GM18868 (cell line): ENCODE measurements around the gene ORM2.

Experiments
- ATAC-seq: cut with Tn5 transposase; IDR thresholded peaks from one replicate; pipeline ENCODE4 v1.9.1; 2021; ENCODE audit warnings: mild to moderate bottlenecking, moderate library complexity; ENCODE audit not compliant: unreplicated experiment

Gene ORM2

DNA sequence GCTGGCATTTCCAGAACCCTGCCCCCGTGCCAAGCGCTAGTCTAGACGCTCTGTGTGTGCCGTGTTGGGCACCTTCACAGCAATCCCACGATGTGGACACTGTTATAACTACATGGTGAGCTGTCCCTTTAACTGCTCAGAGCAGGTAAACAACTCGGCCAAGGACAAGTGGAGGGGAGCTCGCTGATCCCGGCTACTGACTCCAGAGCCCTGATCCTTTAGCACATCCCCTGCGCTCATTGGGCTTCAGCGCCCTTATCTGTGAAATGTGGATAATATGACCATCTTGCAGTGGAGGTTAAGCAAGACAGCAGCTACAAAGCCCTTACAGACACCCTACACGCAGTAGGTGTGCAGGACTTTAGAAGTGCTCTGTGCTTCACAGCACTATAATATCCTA is 16.5 kb downstream of the ORM2 start:
- no peak for ATAC-seq

DNA sequence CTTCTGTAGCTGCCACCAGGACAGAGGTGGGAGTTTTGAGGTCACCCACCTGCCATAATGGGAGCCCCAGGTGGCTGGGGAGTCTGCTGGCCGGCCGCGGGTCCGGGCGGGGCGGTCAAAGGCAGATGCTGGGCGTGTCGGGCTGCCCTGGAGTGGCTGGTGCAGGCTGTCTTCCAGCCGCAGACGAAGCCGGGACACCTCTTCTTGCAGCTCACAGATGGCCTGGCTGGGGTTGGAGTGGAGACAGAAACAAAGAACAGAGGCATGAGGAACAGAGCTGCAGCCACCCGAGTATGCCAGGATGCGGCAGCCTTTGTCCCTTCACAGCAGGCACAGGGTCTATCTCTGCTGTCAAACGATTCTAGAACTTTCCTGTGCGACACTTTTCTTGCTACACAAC is 18.0 kb downstream of the ORM2 start:
- ATAC-seq = no peak

DNA sequence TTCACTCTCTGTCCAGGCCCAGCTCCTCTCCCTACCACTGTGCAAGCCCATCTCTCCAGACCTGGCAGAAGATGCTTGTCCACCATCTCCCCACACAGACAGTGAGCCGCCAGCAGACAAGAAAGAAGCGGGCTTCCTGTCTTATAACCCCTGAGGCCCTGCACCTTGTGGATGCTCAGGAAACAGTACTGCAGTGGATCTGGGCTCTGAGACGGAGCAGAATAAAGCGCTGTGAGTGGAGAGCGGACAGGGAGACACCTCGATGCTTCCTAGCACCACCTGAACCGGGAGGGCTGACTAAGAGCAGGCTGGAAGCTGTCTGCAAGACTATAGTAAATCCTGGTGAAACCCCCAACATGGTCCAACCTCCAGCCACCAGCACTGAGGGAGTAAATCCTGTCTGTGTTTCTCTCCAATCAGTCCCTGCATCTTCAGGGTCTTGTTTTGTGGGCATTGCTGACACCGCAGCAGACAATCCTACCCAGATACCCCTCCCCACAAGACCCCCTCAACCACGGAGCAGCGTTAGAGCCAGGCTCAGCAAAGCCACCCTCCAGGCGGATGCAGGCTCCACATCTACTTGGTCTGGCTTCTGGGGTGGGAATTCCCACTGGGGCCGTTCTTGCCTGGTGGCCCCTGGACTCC is 18.7 kb downstream of the ORM2 start:
- no peak for ATAC-seq

- ATAC-seq = peak; percentile 93
These were observed 19.3 kb downstream of the ORM2 start for GRCh38 chr9:114348906-114349482.

- ATAC-seq = no peak
These were observed 20.2 kb downstream of the ORM2 start for GRCh38 chr9:114349713-114350480.

DNA sequence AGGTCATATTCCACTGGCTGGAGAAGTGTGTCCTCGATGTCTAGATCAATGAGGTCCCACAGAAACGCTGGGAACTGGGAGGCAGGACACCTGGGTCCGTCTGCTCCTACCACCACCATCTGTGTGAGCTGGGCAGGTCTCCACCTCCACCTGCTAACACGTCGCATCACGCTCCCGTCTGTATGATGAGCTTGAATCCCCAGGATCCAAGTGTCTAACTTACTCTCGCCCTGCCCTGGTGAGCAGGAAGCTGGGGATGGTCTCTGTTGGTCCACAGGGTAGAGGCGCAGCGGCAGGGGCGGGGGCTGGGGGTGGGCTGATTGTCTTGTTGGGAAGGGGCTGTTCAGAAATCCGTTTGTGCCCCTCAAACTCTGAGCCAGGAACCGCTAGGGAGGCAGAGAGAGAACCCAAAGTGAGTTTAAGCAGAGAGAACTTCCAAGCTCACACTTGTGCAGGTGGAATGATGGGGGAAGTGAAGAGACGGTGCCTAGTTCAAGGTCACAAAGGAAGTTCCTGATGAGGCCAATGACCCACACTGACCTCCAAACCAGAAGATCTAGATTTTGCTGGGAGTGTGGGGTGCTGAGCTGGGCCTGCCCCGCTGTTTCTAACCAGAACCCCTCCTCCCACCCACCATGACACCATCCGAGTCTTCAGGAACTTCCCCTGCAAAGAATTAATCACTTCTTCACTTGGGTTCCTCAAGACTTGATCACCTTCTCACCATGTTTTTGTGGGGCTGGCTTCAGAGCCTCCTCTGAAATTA is 21.1 kb downstream of the ORM2 start:
- ATAC-seq = no peak

GRCh38 chr9:114351932-114352331 is 22.3 kb downstream of the ORM2 start:
- ATAC-seq = no peak

GRCh38 chr9:114355821-114356220 is 26.2 kb downstream of the ORM2 start:
- no peak for ATAC-seq

- no peak for ATAC-seq
These were observed 27.1 kb downstream of the ORM2 start for GRCh38 chr9:114356792-114357191.

DNA sequence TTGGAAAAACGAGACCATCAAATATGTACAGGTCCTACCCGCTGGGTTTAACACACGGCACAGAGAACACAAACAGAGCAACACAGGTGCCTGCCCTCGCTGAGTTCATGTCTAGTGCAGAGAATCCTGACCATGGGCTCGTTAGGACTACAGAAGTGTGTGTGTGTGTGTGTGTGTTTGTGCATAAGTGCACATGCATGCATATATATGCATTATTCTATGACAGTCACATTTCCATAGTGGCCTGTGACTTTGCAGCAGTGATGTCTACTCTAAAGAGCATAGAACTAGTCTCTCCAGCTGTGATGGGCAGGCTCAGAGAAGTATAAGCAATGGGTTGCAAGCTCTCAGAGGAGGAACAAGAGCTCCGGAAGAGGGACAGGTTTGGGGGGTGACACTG is 27.7 kb downstream of the ORM2 start:
- no peak for ATAC-seq

GRCh38 chr9:114357911-114358328 is 28.3 kb downstream of the ORM2 start:
- ATAC-seq = no peak

DNA sequence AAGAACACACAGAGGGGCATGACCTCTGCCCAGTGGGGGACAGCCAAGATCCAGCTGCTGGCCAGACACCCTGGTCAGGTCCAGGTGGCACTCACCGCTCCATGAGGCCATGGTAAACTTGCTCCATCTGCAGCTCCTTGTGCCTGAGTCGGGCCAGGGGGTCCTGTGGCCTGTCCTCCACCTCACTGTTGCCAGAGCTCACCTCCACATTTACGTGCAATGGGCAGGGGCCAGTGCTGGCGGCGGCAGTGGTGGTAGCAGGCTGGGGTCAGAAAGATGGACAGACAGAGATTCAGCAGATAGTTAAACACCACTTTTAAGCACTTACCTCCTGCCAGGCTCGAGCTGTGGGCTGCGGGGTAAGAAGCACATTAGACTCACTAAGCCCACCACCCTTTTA is 30.1 kb downstream of the ORM2 start:
- ATAC-seq = no peak

DNA sequence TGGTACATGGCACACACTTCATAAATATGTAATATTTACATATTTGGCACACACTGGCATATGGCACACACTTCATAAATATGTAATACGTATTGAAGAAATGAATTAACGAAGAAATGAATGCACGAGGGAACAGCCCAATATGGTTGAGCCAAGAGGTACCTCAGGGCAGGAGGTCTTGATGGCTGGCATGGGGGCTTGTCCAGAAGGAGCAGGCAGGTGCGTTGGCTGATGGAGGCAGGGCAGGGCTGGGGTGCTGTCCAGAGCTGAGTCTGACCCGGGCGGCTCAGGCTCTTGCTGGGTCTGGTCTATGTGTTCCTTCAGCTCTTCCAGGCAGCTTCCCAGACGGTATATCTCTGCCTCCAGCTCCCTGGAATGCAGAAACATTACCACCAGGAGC is 31.9 kb downstream of the ORM2 start:
- ATAC-seq = no peak

DNA sequence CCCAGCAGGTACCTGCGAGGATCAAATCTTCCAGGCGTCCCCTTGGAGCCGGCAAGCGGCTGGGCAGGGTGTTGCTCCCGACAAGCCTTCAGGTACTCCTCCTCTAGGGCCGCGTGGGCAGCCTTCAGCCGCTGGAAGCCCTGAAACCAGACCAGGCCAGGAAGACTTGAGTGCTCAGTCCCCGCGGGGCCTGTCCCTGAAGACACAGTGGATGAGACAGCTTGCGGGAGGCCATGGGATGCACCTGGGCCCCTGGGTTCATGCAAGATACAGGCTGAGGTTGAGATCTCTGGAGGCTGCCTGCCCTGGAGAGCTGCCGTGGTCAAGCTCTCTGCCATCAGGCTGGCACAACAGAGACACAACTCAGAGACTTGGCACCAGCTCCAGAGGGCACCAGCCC is 32.7 kb downstream of the ORM2 start:
- ATAC-seq = no peak

DNA sequence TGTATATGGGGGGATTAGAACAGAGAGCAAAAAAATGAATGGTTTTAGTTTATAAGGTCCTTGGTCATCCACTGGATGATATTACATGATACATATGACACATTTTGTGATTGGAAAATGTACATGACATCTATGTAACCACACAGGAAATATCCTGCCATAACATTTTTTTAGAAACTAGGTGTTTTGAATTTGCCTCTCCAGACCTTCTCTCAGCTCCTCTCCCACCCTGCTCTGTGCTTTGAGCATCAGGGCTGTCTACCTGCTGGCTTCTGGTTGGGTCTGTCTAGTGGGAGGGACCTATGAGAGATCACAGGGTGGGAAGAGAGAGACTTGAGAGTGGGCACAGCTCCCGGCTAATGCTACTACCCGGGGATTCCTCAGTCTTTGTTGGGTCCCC is 33.8 kb downstream of the ORM2 start:
- no peak for ATAC-seq

DNA sequence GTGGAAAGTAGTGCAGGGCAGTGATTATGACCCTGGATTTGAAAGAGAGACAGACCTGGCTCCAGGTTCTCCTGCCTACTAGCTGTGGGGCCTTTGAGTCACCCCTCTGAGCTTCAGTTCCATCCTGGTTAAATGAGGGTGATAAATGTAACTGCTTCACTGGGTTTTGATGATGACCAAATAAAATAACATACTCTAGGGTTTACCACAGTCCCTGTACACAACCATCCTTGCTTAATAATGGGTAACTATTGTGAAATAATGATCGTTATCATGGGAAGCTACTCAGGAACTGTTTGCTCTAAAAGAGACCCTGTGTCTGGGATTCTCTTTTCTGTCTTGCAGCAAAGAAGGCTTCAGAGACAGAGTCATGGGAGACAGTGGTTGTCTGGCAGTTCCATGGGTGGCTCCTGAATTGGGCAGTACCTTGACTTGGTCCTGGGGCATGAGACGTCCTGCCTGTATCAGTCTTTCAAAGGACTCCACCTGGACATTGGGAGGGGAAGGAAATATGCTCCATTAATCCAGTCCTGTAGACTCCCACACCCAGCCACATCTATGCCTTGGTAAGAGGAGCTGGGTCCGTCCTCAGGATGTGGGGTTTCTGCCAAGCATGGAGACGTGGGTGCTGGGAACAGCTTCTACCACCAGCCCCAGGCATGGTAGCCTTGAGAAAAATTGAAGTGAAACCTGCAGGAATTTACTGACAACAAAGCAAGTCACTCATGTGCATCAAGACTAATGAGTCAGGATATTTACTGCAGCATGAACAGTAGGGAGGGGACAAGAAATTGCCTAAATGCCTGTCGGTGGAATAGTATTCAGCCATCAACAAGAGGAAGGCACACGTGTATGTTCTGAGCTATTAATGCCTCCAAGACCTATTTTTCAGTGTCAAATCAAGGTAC is 34.7 kb downstream of the ORM2 start:
- peak; percentile 35 for ATAC-seq

GRCh38 chr9:114365194-114365593 is 35.5 kb downstream of the ORM2 start:
- no peak for ATAC-seq

GRCh38 chr9:114366334-114367128 is 36.9 kb downstream of the ORM2 start:
- peak; percentile 65 for ATAC-seq

DNA sequence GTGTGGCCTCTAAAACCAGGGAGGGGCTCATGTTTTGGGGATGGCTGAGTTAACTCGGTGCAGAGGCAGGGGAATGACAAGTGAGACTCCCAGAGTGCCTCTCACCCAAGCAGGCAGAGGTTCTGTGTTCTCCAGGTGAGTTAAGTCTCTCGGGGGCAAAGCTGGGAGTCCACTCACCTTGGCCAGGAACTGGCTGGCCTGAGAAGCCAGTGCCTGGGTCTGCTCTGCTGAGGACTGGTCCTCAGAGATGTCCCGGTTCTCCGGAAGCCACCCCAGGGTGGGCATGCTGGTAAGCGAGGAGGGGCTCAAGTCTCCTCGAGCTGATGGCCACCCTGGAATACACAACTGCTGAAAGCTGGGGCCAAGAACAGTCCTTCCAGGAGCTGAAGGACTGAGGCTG is 37.7 kb downstream of the ORM2 start:
- ATAC-seq = no peak
